NCI-H146 treated with DMSO at 0.1 percent for 48 hours (cell line): Measurements from ENCODE around the gene GRK2.
A peak's percentile ranks its signal among the peaks of the same experiment; 100 is the strongest.

Experiments
- DNase-seq: peaks from one replicate; lab custom pipeline; 2025; ENCODE audit not compliant: unreplicated experiment; lab: John Stamatoyannopoulos, UW

The GRK2 gene

DNA sequence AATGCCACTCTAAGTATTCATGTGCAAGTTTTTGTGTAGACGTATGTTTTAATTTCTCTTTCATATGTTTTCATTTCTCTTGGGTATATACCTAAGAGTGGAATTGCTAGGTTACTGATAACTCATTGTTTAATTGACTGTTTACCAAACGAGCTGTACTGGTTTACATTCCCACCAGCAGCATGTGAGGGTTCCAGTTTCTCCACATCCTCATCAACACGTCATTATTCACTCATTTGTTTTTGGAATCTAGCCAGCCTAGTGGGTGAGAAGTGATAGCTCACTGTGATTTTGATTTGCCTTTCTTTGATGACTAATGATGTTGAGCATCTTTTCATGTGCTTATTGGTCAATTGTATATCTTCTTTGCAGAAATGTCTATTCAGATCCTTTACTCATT is 26.8 kb downstream of the GRK2 start:
- no peak for DNase-seq

GRCh38 chr11:67295846-67296245 is 29.6 kb downstream of the GRK2 start:
- DNase-seq, result no peak

DNA sequence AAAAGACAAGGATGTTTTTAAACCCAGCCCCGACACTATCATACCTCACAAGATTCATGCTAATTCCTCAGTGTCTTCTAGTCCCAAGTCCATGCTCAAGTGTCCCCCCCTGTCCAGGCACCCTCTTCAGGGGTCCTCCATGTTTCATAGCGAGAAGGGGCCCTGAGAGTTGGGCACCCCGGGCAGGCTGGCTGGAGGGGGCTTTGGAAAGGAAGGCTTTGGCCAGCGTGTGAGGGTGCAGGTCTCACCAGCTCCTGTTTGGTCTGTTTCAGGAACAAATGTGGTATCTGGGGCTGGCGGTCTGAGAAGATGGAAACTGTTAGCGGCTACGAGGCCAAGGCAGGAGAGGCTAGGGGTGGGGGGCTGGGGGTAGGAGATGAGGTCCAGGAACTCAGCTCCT is 32.5 kb downstream of the GRK2 start:
- no peak for DNase-seq

- no peak for DNase-seq
These were observed 33.4 kb downstream of the GRK2 start for GRCh38 chr11:67299471-67300191.

DNA sequence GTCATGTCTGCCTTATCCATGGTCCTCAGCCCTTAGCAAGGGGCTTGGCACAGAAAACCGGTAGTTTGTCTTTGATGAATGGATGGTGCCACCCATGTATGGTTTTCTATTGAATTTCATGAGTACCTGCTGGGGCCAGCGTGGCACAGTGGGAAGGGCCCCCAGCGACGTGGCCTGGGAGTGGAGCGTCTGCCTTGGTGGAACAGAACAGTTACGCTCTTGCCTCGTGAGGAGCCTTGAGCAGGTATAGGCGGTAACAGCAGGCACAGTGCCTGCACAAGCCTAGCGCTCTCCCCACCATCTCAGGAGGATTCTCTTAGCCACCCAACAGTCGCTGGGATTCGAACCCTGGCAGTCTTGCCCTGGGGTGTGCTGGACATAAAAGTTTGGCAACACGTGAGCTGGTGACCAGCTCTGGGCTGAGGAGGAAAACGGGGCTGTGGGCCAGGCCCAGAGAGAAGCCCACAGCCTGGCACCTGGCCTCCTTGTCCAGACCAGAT is 34.0 kb downstream of the GRK2 start:
- no peak for DNase-seq

- DNase-seq, result no peak
These were observed 34.6 kb downstream of the GRK2 start for GRCh38 chr11:67300756-67301312.

DNA sequence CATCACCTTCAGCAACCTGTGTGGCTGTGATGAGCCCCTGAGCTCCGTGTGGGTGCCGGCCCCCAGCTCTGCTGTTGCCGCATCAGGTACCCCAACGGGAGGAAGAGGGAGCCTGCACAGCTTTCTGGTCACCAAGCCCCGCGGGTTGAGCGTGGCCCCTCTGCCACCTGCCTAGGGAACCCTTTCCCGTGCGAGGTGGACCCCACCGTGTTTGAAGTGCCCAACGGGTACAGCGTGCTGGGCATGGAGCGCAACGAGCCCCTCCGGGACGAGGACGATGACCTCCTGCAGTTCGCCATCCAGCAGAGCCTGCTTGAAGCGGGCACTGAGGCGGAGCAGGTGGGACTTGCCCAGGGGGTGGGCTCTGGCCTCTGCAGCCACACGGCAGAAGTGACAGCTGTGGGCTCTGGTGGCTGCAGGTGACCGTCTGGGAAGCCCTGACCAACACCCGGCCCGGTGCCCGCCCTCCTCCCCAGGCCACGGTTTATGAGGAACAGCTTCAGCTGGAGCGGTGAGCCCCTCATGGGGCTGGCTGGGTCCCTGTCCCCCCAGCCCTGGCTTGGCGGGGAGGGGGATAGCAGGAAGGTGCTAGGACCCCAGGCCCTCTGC is 35.1 kb downstream of the GRK2 start:
- DNase-seq, result no peak

DNA sequence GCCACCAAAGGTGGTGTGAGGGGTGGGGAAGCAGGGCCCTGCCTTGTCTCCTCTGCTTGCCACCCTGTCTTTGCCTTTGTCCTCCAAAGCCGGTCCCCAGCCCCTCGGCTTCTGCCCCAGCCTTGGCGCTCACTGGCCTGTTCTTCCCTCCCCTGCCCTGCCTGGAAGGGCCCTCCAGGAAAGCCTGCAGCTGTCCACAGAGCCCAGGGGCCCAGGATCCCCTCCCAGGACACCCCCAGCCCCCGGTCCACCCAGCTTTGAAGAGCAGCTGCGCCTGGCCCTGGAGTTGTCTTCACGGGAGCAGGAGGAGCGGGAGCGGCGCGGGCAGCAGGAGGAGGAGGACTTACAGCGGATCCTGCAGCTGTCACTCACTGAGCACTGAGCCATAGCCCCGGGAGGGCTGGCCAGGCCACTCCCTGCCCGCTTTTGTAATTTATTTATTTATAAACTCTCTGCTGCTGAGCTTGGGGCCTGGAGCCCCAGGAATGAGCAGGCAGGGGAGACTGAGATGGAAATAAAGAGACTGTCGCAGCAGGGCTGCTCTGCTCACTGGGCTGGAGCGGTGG is 35.8 kb downstream of the GRK2 start:
- peak; percentile 62 for DNase-seq

DNA sequence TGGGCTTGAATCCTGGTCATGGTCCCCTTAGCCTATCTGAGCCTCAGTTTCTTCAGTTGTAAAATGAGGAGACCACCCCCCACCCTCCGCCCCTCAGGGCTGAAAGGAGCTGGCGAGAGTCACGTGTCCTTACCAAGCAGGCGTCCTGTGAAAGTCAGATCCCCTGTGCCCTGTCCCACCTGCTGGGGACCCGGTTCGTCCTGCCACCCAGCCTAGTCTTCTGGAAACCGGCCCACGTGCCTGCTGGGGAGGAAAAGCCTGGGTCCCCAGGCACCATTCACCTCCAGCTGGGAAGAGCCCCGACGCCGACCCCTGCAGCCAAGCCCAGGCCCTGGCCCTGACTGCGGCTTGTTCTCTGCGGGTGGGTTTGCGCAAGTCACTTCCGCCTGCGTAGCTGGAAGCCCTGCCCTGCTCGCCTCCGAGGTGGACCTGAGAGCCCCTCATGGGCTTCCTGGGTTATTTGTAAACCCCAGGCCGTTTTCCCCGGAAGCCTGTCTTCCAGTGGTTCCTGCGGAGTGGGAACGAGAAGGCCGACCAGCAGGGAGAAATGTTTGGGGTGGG is 36.4 kb downstream of the GRK2 start:
- DNase-seq, result peak; percentile 65

DNA sequence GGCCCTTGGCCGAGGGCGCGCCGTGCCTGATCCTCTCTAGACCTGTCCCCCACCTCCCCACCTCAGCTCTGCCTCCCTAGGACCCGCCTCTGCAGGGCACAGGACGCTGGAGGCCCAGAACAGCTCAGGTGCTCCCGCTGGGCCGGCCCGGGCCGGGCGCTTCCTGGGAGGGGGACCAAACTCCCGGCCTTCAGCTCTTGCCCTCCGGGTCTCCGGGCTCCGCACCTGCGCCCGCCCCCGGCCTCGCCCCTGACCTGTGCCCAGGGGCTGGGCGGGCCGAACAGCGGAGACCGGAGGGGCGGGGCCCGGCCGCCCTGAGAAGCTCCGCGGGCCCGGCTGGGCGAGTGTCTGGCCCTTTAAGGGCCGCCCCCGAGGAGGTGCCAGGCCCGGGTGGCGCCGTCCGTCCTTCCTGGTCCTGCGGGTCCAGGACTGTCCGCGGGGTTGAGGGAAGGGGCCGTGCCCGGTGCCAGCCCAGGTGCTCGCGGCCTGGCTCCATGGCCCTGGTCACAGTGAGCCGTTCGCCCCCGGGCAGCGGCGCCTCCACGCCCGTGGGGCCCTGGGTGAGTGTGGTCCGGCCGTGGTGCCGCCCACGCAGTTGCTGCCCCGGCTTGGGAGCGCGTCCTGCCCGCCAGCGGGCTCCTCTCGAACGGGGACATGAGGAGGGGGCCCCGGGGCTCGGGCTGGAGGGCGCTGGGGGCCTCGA is 37.0 kb downstream of the GRK2 start, which contains the start of gene SSH3:
SSH3 (plus strand) TSS at position 399 of the 703 bp plus-strand sequence; CDS start at position 495, 96 bp downstream.
- DNase-seq, result peak; percentile 89

- peak; percentile 47 for DNase-seq
These were observed 37.6 kb downstream of the GRK2 start for GRCh38 chr11:67303835-67304411.

- DNase-seq, result no peak
These were observed 38.3 kb downstream of the GRK2 start for GRCh38 chr11:67304511-67305113.

GRCh38 chr11:67306769-67307544 is 40.7 kb downstream of the GRK2 start:
- DNase-seq, result no peak

- no peak for DNase-seq
These were observed 41.3 kb downstream of the GRK2 start for GRCh38 chr11:67307545-67308001.

DNA sequence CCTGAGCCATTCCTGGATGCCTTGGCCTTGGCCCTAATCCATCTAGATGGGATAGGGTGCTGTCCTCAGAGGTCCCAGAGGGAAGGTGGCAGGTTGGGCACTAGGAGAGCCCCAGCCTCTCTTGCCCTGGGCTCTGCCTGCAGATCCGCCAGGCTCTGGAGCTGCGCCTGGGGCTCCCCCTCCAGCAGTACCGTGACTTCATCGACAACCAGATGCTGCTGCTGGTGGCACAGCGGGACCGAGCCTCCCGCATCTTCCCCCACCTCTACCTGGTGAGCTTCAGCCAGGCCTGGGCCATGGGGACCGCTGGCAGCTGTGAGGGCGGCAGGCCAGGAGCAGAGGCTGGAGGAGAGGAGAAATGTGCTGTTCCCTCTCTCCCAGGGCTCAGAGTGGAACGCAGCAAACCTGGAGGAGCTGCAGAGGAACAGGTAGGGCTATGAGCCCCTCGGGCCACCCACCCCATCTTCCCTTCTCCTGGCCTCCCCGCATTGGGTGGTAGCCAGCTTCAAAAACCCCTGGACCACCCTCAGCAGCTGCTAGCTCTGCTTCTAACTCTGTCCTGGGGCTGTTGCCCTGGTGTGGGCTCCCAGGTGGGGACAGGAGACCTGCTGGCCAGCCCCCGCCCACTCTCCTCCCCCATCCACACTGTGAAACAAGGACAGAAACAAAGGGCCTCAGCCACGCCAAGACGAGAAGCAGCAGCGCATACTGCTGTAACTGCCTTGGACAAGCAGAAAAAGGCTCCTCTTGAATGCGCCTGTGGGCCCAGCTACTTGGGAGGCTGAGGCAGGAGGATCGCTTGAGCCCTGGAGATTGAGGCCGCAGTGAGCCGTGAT is 42.0 kb downstream of the GRK2 start:
- DNase-seq, result no peak

DNA sequence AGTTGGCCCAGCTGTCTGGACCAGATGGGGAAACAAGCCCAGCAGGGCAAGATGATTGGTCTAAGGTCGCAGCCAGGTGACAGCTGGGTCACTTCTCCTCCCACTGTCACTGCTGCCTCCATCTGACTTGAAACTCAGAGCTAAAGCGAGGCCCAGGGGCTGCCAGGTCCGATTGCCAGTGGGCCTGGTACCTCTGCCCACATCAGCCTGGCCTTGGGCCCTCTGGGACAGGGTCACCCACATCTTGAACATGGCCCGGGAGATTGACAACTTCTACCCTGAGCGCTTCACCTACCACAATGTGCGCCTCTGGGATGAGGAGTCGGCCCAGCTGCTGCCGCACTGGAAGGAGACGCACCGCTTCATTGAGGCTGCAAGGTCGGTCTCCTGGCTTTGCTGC is 42.9 kb downstream of the GRK2 start:
- DNase-seq, result no peak

GRCh38 chr11:67309661-67310061 is 43.4 kb downstream of the GRK2 start:
- no peak for DNase-seq

DNA sequence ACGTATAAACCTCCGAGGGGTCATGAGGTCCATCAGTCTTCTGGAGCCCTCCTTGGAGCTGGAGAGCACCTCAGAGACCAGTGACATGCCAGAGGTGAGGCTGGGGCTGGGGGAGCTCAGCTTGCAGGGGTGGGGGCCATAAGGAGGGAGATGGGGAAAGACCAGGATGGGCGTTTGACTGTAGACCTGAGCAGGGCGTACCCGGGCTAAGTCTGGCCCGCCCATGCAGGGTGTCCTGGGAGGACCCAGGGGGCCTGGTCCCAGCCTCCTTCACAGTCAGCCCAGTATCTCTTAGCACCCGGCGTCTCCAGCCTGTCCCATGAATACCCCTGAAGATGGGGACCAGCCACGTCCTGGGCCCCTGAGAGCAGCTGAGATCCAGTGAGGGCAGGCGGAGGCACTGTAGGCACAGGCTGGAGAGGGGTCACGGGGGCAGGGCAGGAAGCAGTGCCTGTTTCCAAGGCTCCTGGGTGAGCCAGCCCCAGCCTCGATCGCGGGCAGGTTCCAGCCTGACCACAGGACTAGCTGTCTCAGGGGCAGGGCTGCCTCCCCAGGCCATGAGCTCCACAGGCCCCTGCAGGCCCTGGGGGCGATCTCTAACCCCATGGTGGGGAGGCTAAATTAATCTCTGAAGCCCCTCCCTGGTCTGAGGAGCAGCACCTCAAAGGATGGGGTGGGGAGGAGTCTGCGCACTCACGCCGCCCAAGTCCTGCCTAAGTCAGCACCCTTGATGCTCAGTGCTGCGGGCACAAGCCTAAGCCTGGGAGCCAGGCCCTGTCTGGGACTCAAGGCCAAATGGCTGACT is 44.2 kb downstream of the GRK2 start:
- no peak for DNase-seq
